Keratinocyte (primary cell): ENCODE results near the gene PDK2. TPM values are rescaled to one million over a fixed set of nuclear protein-coding genes. Genes with fewer than 3 reads are reported as not detected.

Experiments
- DNase-seq: peaks from one replicate; pipeline ENCODE4 v3.0.0-alpha.2; 2011; ENCODE audit warnings: low read depth, missing footprints, low spot score
- FAIRE-seq: peaks from 2 replicates; lab custom pipeline; 2011; peaks lifted over from hg19 to GRCh38; lab: Jason Lieb, UNC
- H2AFZ ChIP-seq: 2 replicates; pipeline ENCODE4 v1.6.0; 2012; ENCODE audit warnings: low read length, control low read depth, inconsistent platforms; ENCODE audit not compliant: control insufficient read depth
- H3K27ac ChIP-seq: 2 replicates; pipeline ENCODE4 v1.5.1; 2011; ENCODE audit warnings: low read length; ENCODE audit not compliant: control insufficient read depth, insufficient read depth
- H3K27me3 ChIP-seq: 3 replicates; pipeline ENCODE4 v1.6.0; 2011; ENCODE audit warnings: low read length; ENCODE audit not compliant: control insufficient read depth, insufficient read depth; ENCODE audit errors: extremely low read depth
- H3K36me3 ChIP-seq, 2 experiments: 2 replicates in 1 of 2; 3 replicates in 1 of 2; pipeline ENCODE4 v1.5.1; 2011; ENCODE audit warnings: low read length in 2 of 2, mild to moderate bottlenecking in 1 of 2; ENCODE audit not compliant: control insufficient read depth in 2 of 2, insufficient read depth in 2 of 2; ENCODE audit errors: extremely low read depth in 1 of 2
- H3K4me1 ChIP-seq: 3 replicates; pipeline ENCODE4 v1.5.1; 2011; ENCODE audit warnings: low read length; ENCODE audit not compliant: control insufficient read depth, insufficient read depth; ENCODE audit errors: extremely low read depth
- H3K4me2 ChIP-seq: 3 replicates; pipeline ENCODE4 v1.6.0; 2011; ENCODE audit warnings: low read depth, low read length; ENCODE audit not compliant: control insufficient read depth, insufficient read depth; ENCODE audit errors: extremely low read depth
- H3K4me3 ChIP-seq, 3 experiments: fragments of 200-600 bp in 1 of 3; sonication (generic) in 1 of 3; 2 replicates in 2 of 3; 3 replicates in 1 of 3; pipeline ENCODE4 v1.5.1; 2011 to 2016; ENCODE audit warnings: low read length in 3 of 3, mild to moderate bottlenecking in 3 of 3, control low read depth in 2 of 3, inconsistent platforms in 1 of 3, low read depth in 1 of 3, mixed read lengths in 1 of 3, mixed run types in 1 of 3, moderate library complexity in 1 of 3; ENCODE audit not compliant: control insufficient read depth in 2 of 3, insufficient read depth in 2 of 3; ENCODE audit errors: extremely low read depth in 1 of 3
- H3K79me2 ChIP-seq: 2 replicates; pipeline ENCODE4 v1.6.0; 2012; ENCODE audit warnings: low read length; ENCODE audit not compliant: control insufficient read depth, insufficient read depth
- H3K9ac ChIP-seq: 3 replicates; pipeline ENCODE4 v1.6.0; 2011; ENCODE audit warnings: low read length; ENCODE audit not compliant: control insufficient read depth, insufficient read depth; ENCODE audit errors: extremely low read depth
- H3K9me1 ChIP-seq: 3 replicates; pipeline ENCODE4 v1.6.0; 2011; ENCODE audit warnings: low read length; ENCODE audit not compliant: control insufficient read depth, insufficient read depth; ENCODE audit errors: extremely low read depth
- H3K9me3 ChIP-seq: 2 replicates; pipeline ENCODE4 v1.5.1; 2012; ENCODE audit warnings: low read depth, low read length; ENCODE audit not compliant: control insufficient read depth
- H4K20me1 ChIP-seq: 3 replicates; pipeline ENCODE4 v1.6.0; 2011; ENCODE audit warnings: low read length; ENCODE audit not compliant: control insufficient read depth, insufficient read depth; ENCODE audit errors: extremely low read depth
- EZH2 ChIP-seq: IDR thresholded peaks from one replicate; pipeline ENCODE4 v1.6.1; 2012; ENCODE audit warnings: inconsistent platforms, mild to moderate bottlenecking, low read length, moderate library complexity
- dilution Hi-C: fragments of 300-500 bp; cut with MboI; formaldehyde crosslinking; loops from one replicate; pipeline ENCODE4 v1.7.0; 2020; ENCODE audit warnings: low sequenced_read_pairs; ENCODE audit not compliant: extremely low pct_ligation_motif_present
- polyA plus RNA-seq, 5 experiments: library from polyadenylated mRNA; depleted of rRNA in 3 of 5; stranded (reverse) in 3 of 5; stranded (forward) in 1 of 5; unstranded in 1 of 5; fragments of >200 nt; gene quantifications; 1 replicate in 1 of 5; 2 replicates in 3 of 5; 3 replicates in 1 of 5; pipeline versions ENCODE4 v1.2.1 to v1.2.3, GENCODE V29; 2011 to 2012; ENCODE audit warnings: missing spikeins in 2 of 5, low read depth in 1 of 5, low replicate concordance in 1 of 5
- TF ChIP-seq, protein P1 (sequence below), 3 experiments: IDR thresholded peaks in 1 of 3; conservative IDR thresholded peaks in 1 of 3; optimal IDR thresholded peaks in 1 of 3; 2 replicates in 2 of 3; 3 replicates in 1 of 3; pipeline versions ENCODE3 to v1.5.1; 2011; ENCODE audit warnings: low read length in 3 of 3, mild to moderate bottlenecking in 3 of 3, moderate library complexity in 2 of 3, control low read depth in 1 of 3, inconsistent platforms in 1 of 3; ENCODE audit not compliant: insufficient read depth in 2 of 3; ENCODE audit errors: extremely low read depth in 1 of 3

The PDK2 gene
- polyA plus RNA-seq, 1 donor (not counting 4 experiments of a cell fraction or from before 2014, with no cell fraction given): 7.5 TPM

- Histone ChIP-seq H4K20me1 (peaks cover 4% of the 10 kb centered on the region), H3K36me3 (peaks cover 43 to 49% of the 10 kb centered on the region in 2 experiments), H3K27me3 (peaks cover 5% of the 10 kb centered on the region), H3K4me1 (no peaks in the 10 kb centered on the region), H3K4me2 (no peak overlapping the region), H3K9me1 (no peaks in the 10 kb centered on the region), H2AFZ (no peak overlapping the region), H3K27ac (no peak overlapping the region), H3K9me3 (no peaks in the 10 kb centered on the region), H3K79me2 (no peaks in the 10 kb centered on the region), H3K4me3 (no peak overlapping the region), H3K9ac (no peak overlapping the region)
- dilution Hi-C loops: no loop called here
- FAIRE-seq: no peak
- DNase-seq: no peak
- TF ChIP-seq EZH2: no peak
- TF ChIP-seq, protein P1, sequence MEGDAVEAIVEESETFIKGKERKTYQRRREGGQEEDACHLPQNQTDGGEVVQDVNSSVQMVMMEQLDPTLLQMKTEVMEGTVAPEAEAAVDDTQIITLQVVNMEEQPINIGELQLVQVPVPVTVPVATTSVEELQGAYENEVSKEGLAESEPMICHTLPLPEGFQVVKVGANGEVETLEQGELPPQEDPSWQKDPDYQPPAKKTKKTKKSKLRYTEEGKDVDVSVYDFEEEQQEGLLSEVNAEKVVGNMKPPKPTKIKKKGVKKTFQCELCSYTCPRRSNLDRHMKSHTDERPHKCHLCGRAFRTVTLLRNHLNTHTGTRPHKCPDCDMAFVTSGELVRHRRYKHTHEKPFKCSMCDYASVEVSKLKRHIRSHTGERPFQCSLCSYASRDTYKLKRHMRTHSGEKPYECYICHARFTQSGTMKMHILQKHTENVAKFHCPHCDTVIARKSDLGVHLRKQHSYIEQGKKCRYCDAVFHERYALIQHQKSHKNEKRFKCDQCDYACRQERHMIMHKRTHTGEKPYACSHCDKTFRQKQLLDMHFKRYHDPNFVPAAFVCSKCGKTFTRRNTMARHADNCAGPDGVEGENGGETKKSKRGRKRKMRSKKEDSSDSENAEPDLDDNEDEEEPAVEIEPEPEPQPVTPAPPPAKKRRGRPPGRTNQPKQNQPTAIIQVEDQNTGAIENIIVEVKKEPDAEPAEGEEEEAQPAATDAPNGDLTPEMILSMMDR (optimal IDR thresholded peaks at IDR 0.05 in 1 of 3, IDR thresholded peaks at IDR 0.05 in 1 of 3, conservative IDR thresholded peaks at IDR 0.05 in 1 of 3; ENCODE audit: extremely low read depth in 1 of 3, insufficient read depth in 2 of 3, low read length in 3 of 3): no peak
Measured at GRCh38 chr17:50135316-50136095, 40.4 kb downstream of the PDK2 start.

DNA sequence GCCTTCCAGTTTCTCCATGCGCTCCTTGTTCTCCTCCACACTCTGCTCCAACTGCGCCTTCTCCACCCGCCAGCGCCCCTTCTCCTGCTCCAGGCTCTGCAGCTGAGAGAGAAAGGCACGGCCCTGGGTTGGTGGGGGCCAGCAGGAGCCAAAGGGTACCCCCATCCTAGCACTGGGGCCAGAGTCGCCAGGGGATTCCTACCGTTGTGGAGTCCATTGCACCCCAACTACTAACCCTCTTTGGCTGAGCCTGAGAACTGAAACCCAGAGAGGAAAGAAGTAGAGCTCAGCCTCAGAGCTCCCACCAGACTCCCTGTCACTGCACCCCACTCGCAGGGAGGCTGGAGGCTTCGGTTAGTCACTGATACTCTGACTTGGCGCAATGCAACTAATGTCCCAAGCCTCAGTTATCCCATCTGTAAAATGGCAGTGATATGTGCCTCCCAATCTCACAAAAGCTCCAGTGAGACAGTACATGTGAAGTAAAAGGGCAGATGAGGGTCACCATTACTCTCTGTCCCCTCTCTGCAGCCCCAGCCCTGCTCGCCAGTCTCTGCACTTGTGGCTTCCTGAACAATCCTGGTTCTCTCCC lies 41.0 kb downstream of the PDK2 start:
- Histone ChIP-seq H3K9ac (no peak overlapping the region), H2AFZ (no peak overlapping the region), H4K20me1 (peaks cover 4% of the 10 kb centered on the region), H3K27ac (no peak overlapping the region), H3K9me1 (no peaks in the 10 kb centered on the region), H3K36me3 (peaks cover 47 to 55% of the 10 kb centered on the region in 2 experiments), H3K27me3 (no peaks in the 10 kb centered on the region), H3K4me3 (no peak overlapping the region), H3K4me2 (no peak overlapping the region), H3K4me1 (no peaks in the 10 kb centered on the region), H3K79me2 (no peaks in the 10 kb centered on the region), H3K9me3 (no peaks in the 10 kb centered on the region)
- dilution Hi-C loops: no loop called here
- no peak for DNase-seq
- TF ChIP-seq EZH2: no peak
- TF ChIP-seq, protein P1 (optimal IDR thresholded peaks at IDR 0.05 in 1 of 3, IDR thresholded peaks at IDR 0.05 in 1 of 3, conservative IDR thresholded peaks at IDR 0.05 in 1 of 3; ENCODE audit: extremely low read depth in 1 of 3, insufficient read depth in 2 of 3, low read length in 3 of 3): no peak
- FAIRE-seq: no peak
